Measurements from ENCODE around the gene RPS16.

The RPS16 gene

DNA sequence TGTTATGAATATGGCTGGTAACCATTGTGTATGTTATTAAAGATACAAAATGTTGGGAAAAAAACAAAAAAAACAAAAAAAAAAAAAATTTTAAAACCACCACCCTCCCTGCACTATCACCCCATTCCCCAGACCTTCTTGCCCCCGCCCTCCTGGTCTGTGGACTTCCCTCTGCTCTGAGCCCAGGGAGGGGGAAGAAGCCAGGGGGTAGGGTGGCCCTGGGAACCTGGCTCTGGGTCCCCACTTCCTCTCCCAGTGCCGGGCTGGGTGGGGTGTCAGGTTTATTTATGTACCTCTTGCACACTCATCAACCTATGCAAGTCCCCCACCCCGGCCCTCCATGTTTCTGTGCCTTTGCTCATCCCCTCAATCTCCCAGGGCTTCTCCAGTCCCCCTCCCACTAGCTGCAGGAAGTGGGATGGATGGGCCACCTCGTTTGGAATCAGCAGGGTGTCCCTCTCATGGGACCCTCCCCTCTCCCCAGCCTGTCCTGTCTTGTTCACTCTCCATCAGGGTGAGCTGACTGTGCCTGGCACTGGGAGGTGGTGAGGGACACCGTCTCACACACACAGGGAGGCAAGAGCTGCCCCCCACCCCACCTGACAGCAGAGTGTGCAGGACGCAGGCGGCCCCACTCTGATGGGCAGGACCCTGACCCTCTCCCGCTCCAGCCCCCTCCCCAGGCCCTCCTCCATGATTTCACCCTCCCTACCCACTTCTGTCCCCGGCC, 50.7 kb downstream of the RPS16 start:
- DNase-seq, result no peak
